NCI-H146 (cell line): ENCODE measurements around the gene ACADSB.

Experiments used
- DNase-seq: peaks from one replicate; lab custom pipeline; 2025; lab: John Stamatoyannopoulos, UW

The ACADSB gene

DNA sequence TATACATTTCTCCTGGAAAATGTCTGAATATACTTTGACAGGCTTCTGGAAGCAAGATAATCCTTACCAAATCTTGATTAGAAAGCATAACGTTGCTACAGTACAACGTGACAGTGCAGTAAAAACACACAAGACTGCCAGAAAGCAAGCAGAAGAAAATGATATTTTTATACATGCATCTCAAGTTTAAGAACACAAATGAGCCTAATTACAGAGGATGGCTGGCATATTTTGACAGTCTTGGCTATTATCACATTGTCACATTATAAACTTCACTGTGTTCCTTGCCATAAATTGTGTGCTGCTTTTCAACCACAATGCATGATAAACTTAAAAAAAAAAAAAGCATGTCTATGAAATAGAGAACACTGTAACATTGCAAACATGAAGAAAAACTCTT lies 4.5 kb upstream of the ACADSB start:
- DNase-seq: no peak

DNA sequence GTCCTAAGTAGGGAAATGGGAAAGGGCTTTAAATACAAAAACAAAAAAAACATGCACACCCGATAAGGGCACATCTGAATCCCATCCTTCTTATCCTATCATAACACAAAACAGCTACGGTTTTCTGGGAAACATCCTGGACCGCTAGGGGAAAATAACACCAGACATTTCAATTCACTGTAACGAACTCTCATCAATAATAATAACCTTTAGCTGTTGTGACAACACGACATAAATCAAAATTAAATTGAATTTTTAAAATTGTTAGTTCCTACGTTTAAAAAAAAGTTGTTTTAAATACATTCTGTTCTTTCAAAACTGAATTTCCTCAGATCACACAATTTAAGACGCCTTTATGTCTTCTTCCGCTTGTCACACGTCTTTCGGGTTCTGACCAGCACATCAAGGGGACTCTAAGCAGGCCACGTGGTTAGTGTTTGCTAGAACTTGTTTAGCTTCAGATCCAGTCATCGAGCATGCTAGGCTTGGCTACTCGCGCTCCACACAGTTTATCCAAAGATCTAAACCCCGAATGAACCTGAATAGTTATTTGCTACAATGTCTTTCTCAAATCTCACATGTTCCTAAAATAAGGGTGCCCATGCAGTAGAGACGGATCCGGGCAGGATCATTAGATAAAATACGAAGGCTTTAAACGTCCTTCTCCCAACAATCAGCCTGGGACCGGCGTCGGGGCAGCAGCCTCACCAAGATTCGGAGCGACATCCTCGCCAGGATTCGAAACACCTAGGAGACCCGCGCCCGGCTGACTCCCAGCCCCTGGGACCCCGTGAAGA lies 1.1 kb upstream of the ACADSB start:
- peak; percentile 45 for DNase-seq

DNA sequence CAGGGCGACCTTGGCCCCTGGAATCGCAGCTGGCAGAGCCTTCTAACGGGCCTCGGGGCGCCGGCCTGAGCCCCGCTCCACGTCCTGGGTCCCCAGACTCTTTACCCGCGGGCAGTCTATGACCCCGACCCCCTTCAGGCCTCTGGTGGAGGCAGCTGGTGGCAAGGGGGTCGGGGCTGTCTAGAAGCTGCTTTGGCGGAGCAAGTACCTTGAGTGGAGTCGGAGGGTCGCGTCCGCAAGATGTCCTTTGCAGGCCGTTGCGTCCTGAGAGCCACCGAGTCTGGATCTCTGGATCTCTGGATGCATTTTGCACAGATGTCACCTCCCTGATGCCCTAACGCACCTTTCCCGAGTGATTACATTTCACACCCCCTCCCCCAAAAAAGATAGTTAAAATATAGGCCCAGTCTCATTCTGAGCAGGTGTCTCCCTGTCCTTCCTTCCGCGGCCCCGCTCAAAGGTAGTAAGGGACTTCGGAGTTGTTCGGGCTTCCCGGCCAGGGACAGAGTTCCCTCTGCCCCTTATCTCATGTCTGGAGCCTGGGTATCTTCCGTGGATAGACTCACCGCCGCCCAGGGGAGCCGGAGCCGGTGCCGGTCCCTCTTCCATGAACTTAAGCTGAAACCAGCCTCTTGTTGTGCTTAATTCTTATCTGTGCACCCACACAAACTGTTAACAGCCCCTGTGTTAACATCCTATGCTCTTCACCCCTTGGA lies 457 bp downstream of the ACADSB start:
- DNase-seq: peak; percentile 59

DNA sequence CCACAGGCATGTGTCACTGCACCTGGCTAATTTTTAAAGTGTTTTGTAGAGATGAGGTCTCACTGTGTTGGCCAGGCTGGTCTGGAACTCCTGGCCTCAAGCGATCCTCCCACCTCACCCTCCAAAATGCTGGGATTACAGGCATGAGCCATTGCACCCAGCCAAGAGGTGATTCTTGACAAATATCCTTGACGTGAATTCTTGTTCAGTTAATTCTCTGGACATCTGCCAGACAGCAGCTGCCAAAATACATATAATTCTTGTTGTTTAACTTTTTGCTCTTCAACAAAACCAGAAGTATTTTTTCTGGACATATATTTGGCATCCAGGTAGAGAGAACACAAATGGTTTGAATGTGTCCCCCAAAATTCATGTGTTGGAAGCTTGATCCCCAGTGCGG lies 3.2 kb downstream of the ACADSB start:
- no peak for DNase-seq

- no peak for DNase-seq
Observed at GRCh38 chr10:123013456-123014419, 4.9 kb downstream of the ACADSB start.

DNA sequence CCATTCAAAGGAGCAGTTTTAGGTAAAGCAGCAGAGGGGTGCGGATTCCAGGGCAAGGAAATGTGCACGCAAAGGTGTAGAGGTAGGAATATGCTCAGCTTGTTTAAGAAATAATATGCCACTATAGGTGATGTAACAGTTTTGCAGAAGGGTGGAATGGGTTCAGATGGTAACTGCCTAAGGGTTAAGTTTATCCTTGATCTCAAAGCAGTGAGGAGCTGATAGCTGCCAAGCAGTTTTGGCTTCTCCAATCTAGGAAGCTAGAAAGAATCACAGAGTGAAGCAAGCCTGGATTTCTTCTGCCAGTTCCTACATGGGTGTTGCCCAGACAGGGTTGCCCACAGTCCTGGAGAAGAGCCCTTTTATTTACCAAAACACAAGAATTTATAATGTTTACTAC lies 6.0 kb downstream of the ACADSB start:
- DNase-seq: no peak

DNA sequence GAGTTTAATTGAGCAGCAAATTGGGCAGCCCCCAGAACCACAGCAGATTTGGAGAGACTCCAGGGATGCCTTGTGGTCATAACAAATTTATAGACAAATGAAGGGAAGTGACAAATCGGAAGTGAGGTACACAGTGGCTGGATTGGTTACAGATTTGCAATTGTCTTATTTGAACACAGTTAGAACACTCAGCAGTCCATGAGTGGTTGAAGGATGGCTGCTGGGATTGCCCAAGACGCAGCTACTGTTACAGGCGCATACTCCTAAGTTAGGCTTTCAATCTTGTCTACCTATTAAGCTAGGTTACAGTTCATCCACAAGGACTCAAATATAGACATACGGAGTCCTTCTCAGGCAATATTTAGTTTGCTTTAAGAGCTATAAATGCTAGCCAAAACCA lies 7.4 kb downstream of the ACADSB start:
- DNase-seq: no peak

- DNase-seq: no peak
Observed at GRCh38 chr10:123017421-123018165, 8.8 kb downstream of the ACADSB start.

- no peak for DNase-seq
Observed at GRCh38 chr10:123018531-123018930, 9.7 kb downstream of the ACADSB start.

GRCh38 chr10:123019264-123019663 lies 10.5 kb downstream of the ACADSB start:
- peak; percentile 47 for DNase-seq

GRCh38 chr10:123019941-123020703 lies 11.3 kb downstream of the ACADSB start:
- DNase-seq: peak; percentile 72

- peak; percentile 35 for DNase-seq
Observed at GRCh38 chr10:123021517-123021916, 12.7 kb downstream of the ACADSB start.

DNA sequence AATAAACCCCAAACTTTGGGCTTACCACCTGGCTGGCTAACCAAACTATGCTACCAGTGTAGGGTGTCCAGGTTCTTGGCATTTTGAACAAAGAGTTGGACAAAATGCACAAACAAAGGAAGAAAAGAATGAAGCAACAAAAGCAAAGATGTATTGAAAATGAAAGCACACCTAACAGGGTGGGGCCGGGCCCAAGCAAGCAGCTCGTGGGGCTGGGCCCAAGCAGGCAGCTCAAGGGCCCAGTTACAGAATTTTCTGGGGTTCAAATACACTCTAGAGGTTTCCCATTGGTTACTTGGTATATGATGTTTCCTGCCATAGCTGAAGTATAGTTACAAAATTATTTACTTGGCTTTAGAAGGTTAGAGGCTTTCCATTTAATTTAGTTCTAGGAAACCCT lies 15.7 kb downstream of the ACADSB start:
- no peak for DNase-seq

GRCh38 chr10:123026302-123026701 lies 17.5 kb downstream of the ACADSB start:
- no peak for DNase-seq

DNA sequence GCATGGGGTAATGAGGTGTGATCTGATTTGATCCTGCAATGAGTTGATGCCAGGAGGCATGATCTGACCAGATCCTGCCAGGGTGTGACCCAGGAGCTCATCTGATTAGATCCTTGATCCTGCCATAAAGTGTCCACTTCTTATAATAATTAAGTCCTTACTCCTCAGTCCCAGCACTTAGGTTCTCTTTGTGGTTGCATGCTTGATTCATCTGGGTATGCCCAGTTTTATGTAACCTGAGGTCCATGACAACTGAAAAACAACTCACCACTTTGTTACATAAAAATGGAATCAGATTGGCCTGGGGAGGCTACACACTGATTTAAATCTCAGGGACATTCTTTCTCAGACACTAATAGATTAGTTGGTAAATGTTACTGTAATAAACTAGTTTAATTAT lies 19.1 kb downstream of the ACADSB start:
- DNase-seq: no peak

DNA sequence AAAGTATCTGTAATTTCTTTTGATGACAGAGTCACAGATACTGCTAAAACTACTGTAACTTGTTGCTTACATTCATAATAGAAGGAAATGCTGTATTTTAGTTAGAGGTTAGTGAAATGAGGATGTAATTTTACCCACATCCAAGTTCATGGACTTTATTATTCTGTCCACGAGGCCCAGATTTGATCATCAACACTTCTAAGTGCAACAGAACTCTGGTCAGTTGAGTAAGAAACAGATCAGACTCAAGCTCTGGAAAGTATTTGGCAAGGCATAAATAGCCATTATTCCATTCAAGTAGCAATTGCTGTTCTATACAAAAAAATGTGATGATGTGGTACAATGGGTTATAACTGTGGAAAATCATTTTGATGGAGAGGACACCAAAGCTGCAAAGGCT lies 22.3 kb downstream of the ACADSB start:
- DNase-seq: no peak

- DNase-seq: no peak
Observed at GRCh38 chr10:123034332-123034731, 25.5 kb downstream of the ACADSB start.

GRCh38 chr10:123035467-123036086 lies 26.8 kb downstream of the ACADSB start:
- no peak for DNase-seq

DNA sequence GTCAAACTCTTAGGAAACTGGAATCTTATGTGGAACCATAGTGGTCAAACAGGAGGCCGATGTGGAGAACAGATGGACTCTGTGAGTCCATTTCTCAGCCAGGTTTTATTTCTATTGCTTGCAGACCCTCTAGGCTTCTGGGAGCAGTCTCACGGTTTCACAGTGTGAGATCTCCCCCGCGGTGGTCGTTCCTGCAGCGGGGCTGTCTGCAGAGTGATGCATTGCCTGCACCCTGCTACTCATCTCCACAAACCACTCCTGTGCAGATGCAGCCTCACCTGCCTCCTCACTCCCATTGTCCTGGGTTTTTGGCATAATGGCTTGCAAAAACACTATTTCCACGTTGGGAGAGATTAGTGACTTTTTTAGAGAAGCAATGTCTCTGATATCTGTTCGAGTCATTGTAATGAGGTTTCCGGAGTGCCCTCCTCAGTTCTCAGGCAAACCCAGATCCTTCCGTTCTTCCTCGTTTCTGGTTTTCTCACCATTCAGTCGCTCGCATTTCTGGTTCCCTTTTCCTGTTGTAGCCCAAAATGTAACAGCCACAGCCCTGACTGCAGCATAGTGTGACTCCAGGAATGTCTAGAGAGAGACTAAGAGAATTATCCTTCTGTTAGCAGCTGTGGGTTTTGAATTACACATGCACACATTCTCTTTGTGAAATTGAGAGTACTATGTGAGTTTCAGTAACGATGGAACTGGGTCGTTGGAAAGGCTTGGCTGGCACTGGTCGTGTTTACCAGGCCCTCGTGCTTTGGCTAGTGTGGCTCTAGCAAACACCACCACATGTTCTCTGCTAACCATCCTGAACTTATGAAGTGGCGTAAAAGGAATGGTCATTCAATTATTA lies 30.2 kb downstream of the ACADSB start:
- no peak for DNase-seq

GRCh38 chr10:123039632-123039930 lies 30.8 kb downstream of the ACADSB start:
- DNase-seq: no peak
